Mucosa of descending colon (tissue), 3 donors: ENCODE data around the gene PTGDR. TPM values are rescaled to one million over a fixed set of nuclear protein-coding genes. Genes with fewer than 3 reads are reported as not detected.

ENCODE experiments used
- ATAC-seq: fragments of 200-7000 bp; cut with Tn5 transposase; one replicate; pipeline ENCODE4 v1.9.1; 2020; ENCODE audit warnings: mild to moderate bottlenecking, moderate library complexity
- DNase-seq, 3 donors: peaks; one replicate each; pipeline ENCODE4 v3.0.0-alpha.2; 2020
- H3K36me3 ChIP-seq: fragments of 200-600 bp; one replicate; pipeline ENCODE4 v1.8.0; 2021; ENCODE audit warnings: low read depth, mild to moderate bottlenecking
- H3K4me1 ChIP-seq: fragments of 200-600 bp; one replicate; pipeline ENCODE4 v1.8.0; 2021; ENCODE audit warnings: low read depth, mild to moderate bottlenecking
- H3K4me3 ChIP-seq: fragments of 200-600 bp; one replicate; pipeline ENCODE4 v1.8.0; 2021; ENCODE audit warnings: mild to moderate bottlenecking
- H3K9me3 ChIP-seq: fragments of 200-600 bp; one replicate; pipeline ENCODE4 v1.8.0; 2021; ENCODE audit warnings: mild to moderate bottlenecking
- CTCF ChIP-seq: fragments of 200-600 bp; IDR thresholded peaks from one replicate; pipeline ENCODE4 v1.8.0; 2022; ENCODE audit warnings: antibody characterized with exemption, mild to moderate bottlenecking
- intact Hi-C, 2 donors: fragments of 100-400 bp; cut with DNase I in 1 of 2; cut with micrococcal nuclease in 1 of 2; formaldehyde crosslinking; loops; one replicate each; pipeline versions ENCODE4 v1.11.0 to v1.11.1; 2022; cut with DNase I, micrococcal nuclease
- total RNA-seq, 3 donors: library from RNA; stranded (reverse); fragmentation: NEBNext Ultra II Directional in 2 of 3; extraction: Animal tissue kit (Norgen Biotek cat#: 25700) in 2 of 3; gene quantifications; one replicate each; pipeline versions ENCODE4 v1.2.1 to v1.2.4, GENCODE V29; 2021 to 2023
- donor health status: DM: no; HTN: no; CAD: no; lungs with moderate emphysema.
- donor health status: DM: no; HTN: no; CAD: no.
- donor health status: DM: no; HTN: yes; CAD: no.

The PTGDR gene
- total RNA-seq, 3 donors from 2014 or later, result 10.0 to 23.7 (median 20.9) TPM

- no peak for TF ChIP-seq CTCF
- Histone ChIP-seq H3K36me3 (no peaks in the 10 kb centered on the region), H3K4me1 (no peaks in the 10 kb centered on the region), H3K9me3 (no peaks in the 10 kb centered on the region), H3K4me3 (no peak overlapping the region)
- intact Hi-C loops, result no loop called here
- ATAC-seq (no peak), DNase-seq (no peak)
Observed at GRCh38 chr14:52241087-52241793, 26.3 kb upstream of the PTGDR start.

GRCh38 chr14:52244328-52244727, 23.2 kb upstream of the PTGDR start:
- no peak for TF ChIP-seq CTCF
- no peak overlapping the region for H3K4me3 ChIP-seq
- intact Hi-C loops, result no loop called here
- H3K9me3 ChIP-seq, result no peaks in the 10 kb centered on the region
- DNase-seq (no peak), ATAC-seq (no peak)
- H3K4me1 ChIP-seq, result no peaks in the 10 kb centered on the region
- no peaks in the 10 kb centered on the region for H3K36me3 ChIP-seq

GRCh38 chr14:52244997-52245396, 22.5 kb upstream of the PTGDR start:
- DNase-seq, result no peak
- H3K36me3 ChIP-seq, result no peaks in the 10 kb centered on the region
- intact Hi-C loops, result no loop called here
- no peak for ATAC-seq
- no peaks in the 10 kb centered on the region for H3K9me3 ChIP-seq
- H3K4me3 ChIP-seq, result no peak overlapping the region
- TF ChIP-seq CTCF, result no peak
- no peaks in the 10 kb centered on the region for H3K4me1 ChIP-seq

- H3K36me3 ChIP-seq, result no peaks in the 10 kb centered on the region
- intact Hi-C loops, result no loop called here
- no peaks in the 10 kb centered on the region for H3K4me1 ChIP-seq
Observed at GRCh38 chr14:52248057-52248456, 19.4 kb upstream of the PTGDR start.

GRCh38 chr14:52251724-52252123, 15.8 kb upstream of the PTGDR start:
- no peak for ATAC-seq
- Histone ChIP-seq H3K9me3 (no peaks in the 10 kb centered on the region), H3K4me1 (no peaks in the 10 kb centered on the region)

More at GRCh38 chr14:52248057-52248456, 19.4 kb upstream of the PTGDR start:
- H3K4me3 ChIP-seq, result no peak overlapping the region
- no peak for TF ChIP-seq CTCF
- no peaks in the 10 kb centered on the region for H3K9me3 ChIP-seq
- DNase-seq (no peak), ATAC-seq (peak; percentile 45)

More at GRCh38 chr14:52251724-52252123, 15.8 kb upstream of the PTGDR start:
- no peak overlapping the region for H3K4me3 ChIP-seq
- intact Hi-C loops, result no loop called here
- no peaks in the 10 kb centered on the region for H3K36me3 ChIP-seq
- DNase-seq, result no peak
- TF ChIP-seq CTCF, result no peak
